Adrenal gland (tissue), 12 donors: ENCODE results near the gene ADGRD2. TPM values are rescaled to one million over a fixed set of nuclear protein-coding genes. Genes with fewer than 3 reads are reported as not detected.

Experiments used
- DNase-seq, 7 donors: peaks; one replicate each; pipeline ENCODE4 v3.0.0-alpha.2; 2019 to 2020
- H3K27ac ChIP-seq, 5 donors: fragments of 200-600 bp; sonication (generic) in 4 of 5; 1 replicate in 3 of 5; 2 replicates in 2 of 5; pipeline versions ENCODE4 v1.5.1 to v1.8.0; 2016 to 2020; ENCODE audit warnings: mild to moderate bottlenecking in 1 of 5
- H3K27me3 ChIP-seq: fragments of 200-600 bp; 2 replicates; pipeline ENCODE4 v1.8.0; 2021
- H3K36me3 ChIP-seq, 2 donors: fragments of 200-600 bp; replicated peaks in 1 of 2; 1 replicate in 1 of 2; 2 replicates in 1 of 2; pipeline versions ENCODE4 v1.5.1 to v1.8.0; 2018 to 2022
- H3K4me1 ChIP-seq, 2 donors: fragments of 200-600 bp; replicated peaks in 1 of 2; 1 replicate in 1 of 2; 2 replicates in 1 of 2; pipeline versions ENCODE4 v1.5.1 to v1.8.0; 2018 to 2021
- H3K4me3 ChIP-seq, 4 donors: fragments of 200-600 bp; sonication (generic) in 3 of 4; one replicate each; pipeline ENCODE4 v1.5.1; 2016 to 2018
- H3K9me3 ChIP-seq, 3 donors: fragments of 200-600 bp; sonication (generic) in 1 of 3; replicated peaks in 1 of 3; 1 replicate in 2 of 3; 2 replicates in 1 of 3; pipeline versions ENCODE4 v1.5.1 to v1.8.0; 2016 to 2021
- CTCF ChIP-seq, 6 experiments: fragments of 450-650 bp in 4 of 6; fragments of 200-600 bp in 2 of 6; sonication (generic) in 1 of 6; IDR thresholded peaks; 1 replicate in 5 of 6; 2 replicates in 1 of 6; pipeline versions ENCODE4 v1.5.1 to v1.8.0; 2016 to 2021; ENCODE audit warnings: antibody characterized with exemption in 6 of 6, mild to moderate bottlenecking in 2 of 6, moderate library complexity in 1 of 6
- POLR2A ChIP-seq, 2 donors: fragments of 450-650 bp; IDR thresholded peaks; one replicate each; pipeline ENCODE4 v1.6.1; 2017; ENCODE audit warnings: antibody characterized with exemption in 2 of 2, mild to moderate bottlenecking in 2 of 2, moderate library complexity in 1 of 2
- WGBS, 4 donors: extraction: QIAGEN DNeasy Blood & Tissue Kit in 2 of 4; methylation state at CpG; one replicate each; pipeline versions ENCODE4 v1.1.5 to v1.1.7; 2013 to 2017; 5-methylcytosine and 5-hydroxymethylcytosine counted together
- intact Hi-C, 2 donors: fragments of 100-400 bp; cut with DNase I; formaldehyde crosslinking; loops; one replicate each; pipeline versions ENCODE4 v1.14.1 to v1.15.0; 2022 to 2023
- polyA plus RNA-seq, 3 donors: library from polyadenylated mRNA; stranded (reverse); fragments of 200-250 nt in 2 of 3; fragments of 350-450 nt in 1 of 3; fragmentation: Illumina TruSeq in 1 of 3; extraction: RNeasy Lipid Tissue Mini Kit (QIAGEN cat#74804) in 1 of 3; gene quantifications; one replicate each; pipeline ENCODE4 v1.2.3, GENCODE V29; 2013 to 2014
- total RNA-seq, 9 donors: library from RNA; depleted of rRNA in 4 of 9; stranded (reverse); fragments of >200 nt in 4 of 9; fragments of 120-200 nt in 1 of 9; fragmentation: NEBNext Ultra II Directional in 1 of 9; extraction: Animal tissue kit (Norgen Biotek cat#: 25700) in 1 of 9; gene quantifications; one replicate each; pipeline versions ENCODE4 v1.1.0 to v1.2.4, GENCODE V29; 2013 to 2023
- donor health status: healthy with polysubstance abuse.
- donor health status: Bipolar disorder and iron deficiency.
- donor health status: DM: yes; HTN: yes; CAD: no.
- donor health status: DM: no; HTN: no; CAD: no.
- donor health status: DM: no; HTN: no; CAD: no.
- donor health status: DM: yes; HTN: yes; CAD: no.

The ADGRD2 gene
- total and polyA plus RNA-seq, 12 donors = 0.16 to 4.4 (median 0.46) TPM; not detected in 4

- H3K27ac ChIP-seq = no peak overlapping the region
- no peak for TF ChIP-seq POLR2A (IDR thresholded peaks at IDR 0.05)
- no peak for TF ChIP-seq CTCF (IDR thresholded peaks at IDR 0.05)
- H3K4me3 ChIP-seq = no peak overlapping the region
- H3K4me1 ChIP-seq = peaks cover 12 to 13% of the 10 kb centered on the region in 2 donors
- intact Hi-C loops = no loop called here
- WGBS, 4 donors = 34 to 76% (median 54%) methylated on average over 2 to 26 of the region's 26 CpGs
- no peaks in the 10 kb centered on the region for H3K36me3 ChIP-seq
- H3K9me3 ChIP-seq = no peaks in the 10 kb centered on the region
- peaks cover under 1% of the 10 kb centered on the region for H3K27me3 ChIP-seq
- peak in 5 of 7 donors; percentile 20 to 44 (median 39) for DNase-seq
Measured at GRCh38 chr9:124482431-124483031, 32.3 kb downstream of the ADGRD2 start.

- Histone ChIP-seq H3K36me3 (no peaks in the 10 kb centered on the region), H3K9me3 (no peaks in the 10 kb centered on the region), H3K27ac (no peak overlapping the region), H3K4me1 (peaks cover 9 to 13% of the 10 kb centered on the region in 2 donors), H3K4me3 (no peak overlapping the region), H3K27me3 (no peaks in the 10 kb centered on the region)
- intact Hi-C loops = no loop called here
- WGBS, 4 donors = 91 to 95% (median 94%) methylated on average over 9 of the region's 9 CpGs
- no peak for TF ChIP-seq POLR2A (IDR thresholded peaks at IDR 0.05)
- TF ChIP-seq CTCF (IDR thresholded peaks at IDR 0.05) = no peak
- DNase-seq = peak in 5 of 7 donors; percentile 7 to 24 (median 14)
Measured at GRCh38 chr9:124483481-124483880, 33.2 kb downstream of the ADGRD2 start.

GRCh38 chr9:124485201-124485600 lies 35.0 kb downstream of the ADGRD2 start:
- no peak overlapping the region for H3K27ac ChIP-seq
- H3K4me1 ChIP-seq = peaks cover 19 to 23% of the 10 kb centered on the region in 2 donors
- 76 to 96% (median 84%) methylated on average over 4 to 13 of the region's 13 CpGs for WGBS, 4 donors
- no peak for TF ChIP-seq CTCF (IDR thresholded peaks at IDR 0.05)
- TF ChIP-seq POLR2A (IDR thresholded peaks at IDR 0.05) = no peak
- peak in 2 of 7 donors; percentile 10 to 14 for DNase-seq
- no peaks in the 10 kb centered on the region for H3K27me3 ChIP-seq
- no peak overlapping the region for H3K4me3 ChIP-seq
- no peaks in the 10 kb centered on the region for H3K36me3 ChIP-seq
- no peaks in the 10 kb centered on the region for H3K9me3 ChIP-seq
- intact Hi-C loops = no loop called here

- intact Hi-C loops = no loop called here
- H3K27ac ChIP-seq = peak overlapping the region in 1 of 5 donors; percentile 34
- WGBS, 4 donors = 46 to 67% (median 63%) methylated on average over 3 to 15 of the region's 15 CpGs
- TF ChIP-seq POLR2A (IDR thresholded peaks at IDR 0.05) (no peak), CTCF (IDR thresholded peaks at IDR 0.05) (no peak)
- no peaks in the 10 kb centered on the region for H3K36me3 ChIP-seq
- H3K9me3 ChIP-seq = no peaks in the 10 kb centered on the region
- no peaks in the 10 kb centered on the region for H3K27me3 ChIP-seq
- H3K4me1 ChIP-seq = peaks cover 16 to 20% of the 10 kb centered on the region in 2 donors
- DNase-seq = no peak
- H3K4me3 ChIP-seq = no peak overlapping the region
Measured at GRCh38 chr9:124485936-124486335, 35.7 kb downstream of the ADGRD2 start.
